Stimulated activated naive CD4-positive, alpha-beta T cell treated with Interleukin-2 at 50 U/mL for 16 hours (primary cell): Measurements from ENCODE around the gene COA5.

Experiments used
- DNase-seq: peaks from one replicate; lab custom pipeline; 2025; lab: John Stamatoyannopoulos, UW

COA5 gene

DNA sequence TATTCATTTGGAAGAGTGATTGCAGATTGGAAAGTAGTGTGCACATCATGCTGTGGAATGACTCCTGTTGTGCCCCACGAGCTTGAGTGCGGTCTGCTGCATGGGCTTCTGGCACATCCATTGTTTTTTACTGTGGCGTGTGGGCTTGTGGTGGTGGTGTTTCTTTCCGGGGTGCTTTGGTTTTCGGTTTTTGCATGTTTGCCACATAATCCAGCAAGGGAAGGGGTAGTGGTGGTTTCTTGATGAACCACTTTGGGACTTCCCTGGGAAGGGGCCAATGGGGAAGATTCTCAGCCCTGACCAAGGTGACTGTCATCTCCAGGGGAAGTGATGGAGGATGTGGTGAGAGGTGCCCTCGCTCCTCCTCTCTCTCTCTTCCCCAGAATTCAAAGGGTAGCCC is 57.0 kb downstream of the COA5 start:
- peak; percentile 34 for DNase-seq

DNA sequence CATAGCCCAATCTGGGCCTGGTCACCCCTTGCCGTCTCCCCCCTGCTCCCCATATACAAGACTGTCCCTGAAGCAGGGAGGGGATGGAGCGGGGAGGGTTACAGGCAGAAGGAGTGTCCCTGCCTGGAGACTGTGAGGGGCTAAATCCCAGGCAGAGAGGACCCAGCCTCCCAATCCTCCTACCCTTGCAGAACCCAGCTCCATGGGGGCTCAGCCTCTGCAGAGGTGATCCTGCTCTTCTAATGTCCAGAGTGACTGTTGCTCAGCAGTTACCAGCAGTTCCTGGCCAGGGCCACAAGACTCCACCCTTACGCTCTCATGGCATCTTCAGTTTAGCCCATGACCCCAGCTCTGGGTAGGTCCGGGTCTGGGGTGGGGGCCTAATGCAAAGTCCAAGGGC is 58.1 kb downstream of the COA5 start:
- DNase-seq, result no peak
